A549 (cell line): ENCODE data around the gene SMURF1.

Source experiments
- CBX8 ChIP-seq: fragments of 200-600 bp; sonication (generic); IDR thresholded peaks from 2 replicates; pipeline ENCODE4 v1.6.1; 2016
- CEBPB ChIP-seq, 2 experiments: fragments of >200 bp in 1 of 2; sonication (Bioruptor Twin) in 1 of 2; formaldehyde crosslinking in 1 of 2; IDR thresholded peaks; 2 replicates each; pipeline ENCODE4 v1.6.1; 2012 to 2016
- CTCF ChIP-seq: fragments of >200 bp; sonication (Bioruptor Twin); formaldehyde crosslinking; IDR thresholded peaks from 3 replicates; pipeline ENCODE4 v1.5.1; 2016
- ELK1 ChIP-seq: fragments of 150-350 bp; IDR thresholded peaks from 2 replicates; pipeline ENCODE4 v1.6.1; 2014; ENCODE audit warnings: low read depth, mild to moderate bottlenecking, low read length
- EP300 ChIP-seq, 2 experiments: fragments of >200 bp; sonication (Bioruptor Twin); formaldehyde crosslinking; IDR thresholded peaks; 2 replicates in 1 of 2; 3 replicates in 1 of 2; pipeline ENCODE4 v1.6.1; 2016 to 2017
- MAFK ChIP-seq: fragments of 450-650 bp; IDR thresholded peaks from 2 replicates; pipeline ENCODE4 v1.6.1; 2014; ENCODE audit not compliant: partially characterized antibody
- POLR2A ChIP-seq: IDR thresholded peaks from 2 replicates; pipeline ENCODE4 v1.6.1; 2012; ENCODE audit warnings: mild to moderate bottlenecking, low read length
- RAD21 ChIP-seq, 2 experiments: fragments of >200 bp in 1 of 2; sonication (Bioruptor Twin) in 1 of 2; formaldehyde crosslinking in 1 of 2; IDR thresholded peaks in 1 of 2; conservative IDR thresholded peaks in 1 of 2; 2 replicates in 1 of 2; 3 replicates in 1 of 2; pipeline ENCODE4 v1.6.1; 2012 to 2018; ENCODE audit warnings: inconsistent platforms in 1 of 2
- RARB ChIP-seq: fragments of 250-450 bp; sonication (Bioruptor Pico); IDR thresholded peaks from 2 replicates; pipeline ENCODE4 v1.8.0; 2021; ENCODE audit warnings: mild to moderate bottlenecking, moderate library complexity
- REST ChIP-seq: fragments of 200-600 bp; sonication (generic); IDR thresholded peaks from 2 replicates; pipeline ENCODE4 v1.6.1; 2016; ENCODE audit warnings: antibody characterized with exemption, mild to moderate bottlenecking, moderate library complexity
- RNF2 ChIP-seq: fragments of 200-600 bp; sonication (generic); IDR thresholded peaks from 2 replicates; pipeline ENCODE4 v1.6.1; 2016; ENCODE audit warnings: low read depth, mild to moderate bottlenecking, antibody characterized with exemption, moderate library complexity, borderline replicate concordance
- SMC3 ChIP-seq: fragments of >200 bp; sonication (Bioruptor Twin); formaldehyde crosslinking; IDR thresholded peaks from 3 replicates; pipeline ENCODE4 v1.6.1; 2018; ENCODE audit warnings: inconsistent platforms
- ZSCAN20 ChIP-seq: fragments of 250-450 bp; sonication (Bioruptor Pico); IDR thresholded peaks from 2 replicates; pipeline ENCODE4 v1.8.0; 2022; ENCODE audit warnings: mild to moderate bottlenecking, moderate library complexity

DNA sequence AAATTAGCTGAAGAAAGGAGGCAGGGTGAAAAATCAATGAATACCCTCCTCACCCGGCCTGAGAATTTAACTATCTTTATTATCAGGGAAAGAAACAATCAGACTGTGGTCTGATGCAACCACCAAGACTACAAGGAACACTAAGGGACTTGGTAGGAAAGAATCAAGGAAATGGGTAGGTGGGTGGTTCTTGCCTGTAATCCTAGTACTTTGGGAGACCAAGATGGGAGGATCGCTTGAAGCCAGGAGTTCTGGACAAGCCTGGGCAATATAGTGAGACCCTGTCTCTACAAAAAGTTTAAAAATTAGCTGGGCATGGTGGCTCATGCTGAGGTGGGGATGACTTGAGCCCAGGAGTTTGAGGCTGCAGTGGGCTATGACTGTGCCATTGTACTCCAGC is 12.6 kb downstream of the SMURF1 start:
- TF ChIP-seq REST (no peak), RAD21 (conservative IDR thresholded peaks at IDR 0.05 in 1 of 2, IDR thresholded peaks at IDR 0.05 in 1 of 2) (no peak), POLR2A (no peak), MAFK (no peak), RNF2 (no peak), CTCF (no peak), SMC3 (no peak), RARB (no peak), CBX8 (no peak), CEBPB (IDR thresholded peaks at IDR 0.05) (no peak), ZSCAN20 (CRISPR knock-in tag) (no peak), ELK1 (no peak), EP300 (IDR thresholded peaks at IDR 0.05) (no peak)
